ENCODE results near the gene SLC22A31.

Gene SLC22A31

DNA sequence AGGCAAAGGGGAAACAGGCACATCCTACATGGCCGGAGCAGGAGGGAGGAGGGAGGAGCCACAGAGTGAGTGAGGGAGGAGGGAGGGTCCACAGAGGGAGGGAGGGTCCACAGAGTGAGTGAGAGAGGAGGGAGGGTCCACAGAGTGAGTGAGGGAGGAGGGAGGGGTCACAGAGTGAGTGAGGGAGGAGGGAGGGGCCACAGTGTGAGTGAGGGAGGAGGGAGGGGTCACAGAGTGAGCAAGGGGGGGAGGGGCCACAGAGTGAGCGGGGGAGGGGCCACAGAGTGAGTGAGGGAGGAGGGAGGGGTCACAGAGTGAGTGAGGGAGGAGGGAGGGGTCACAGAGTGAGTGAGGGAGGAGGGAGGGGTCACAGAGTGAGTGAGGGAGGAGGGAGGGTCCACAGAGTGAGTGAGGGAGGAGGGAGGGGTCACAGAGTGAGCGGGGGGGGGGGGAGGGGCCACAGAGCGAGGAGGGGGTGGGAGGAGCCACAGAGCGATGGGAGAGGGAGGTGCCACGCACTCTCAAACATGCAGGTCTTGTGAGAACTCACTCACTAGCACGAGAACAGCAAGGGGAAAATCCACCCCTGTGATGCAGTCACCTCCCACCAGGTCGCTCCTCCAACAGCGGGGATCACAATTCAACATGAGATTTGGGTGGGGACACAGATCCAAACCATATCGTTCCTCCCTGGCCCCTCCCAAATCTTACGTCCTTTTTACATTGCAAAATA lies 53.1 kb downstream of the SLC22A31 start:
- DNase-seq: no peak

DNA sequence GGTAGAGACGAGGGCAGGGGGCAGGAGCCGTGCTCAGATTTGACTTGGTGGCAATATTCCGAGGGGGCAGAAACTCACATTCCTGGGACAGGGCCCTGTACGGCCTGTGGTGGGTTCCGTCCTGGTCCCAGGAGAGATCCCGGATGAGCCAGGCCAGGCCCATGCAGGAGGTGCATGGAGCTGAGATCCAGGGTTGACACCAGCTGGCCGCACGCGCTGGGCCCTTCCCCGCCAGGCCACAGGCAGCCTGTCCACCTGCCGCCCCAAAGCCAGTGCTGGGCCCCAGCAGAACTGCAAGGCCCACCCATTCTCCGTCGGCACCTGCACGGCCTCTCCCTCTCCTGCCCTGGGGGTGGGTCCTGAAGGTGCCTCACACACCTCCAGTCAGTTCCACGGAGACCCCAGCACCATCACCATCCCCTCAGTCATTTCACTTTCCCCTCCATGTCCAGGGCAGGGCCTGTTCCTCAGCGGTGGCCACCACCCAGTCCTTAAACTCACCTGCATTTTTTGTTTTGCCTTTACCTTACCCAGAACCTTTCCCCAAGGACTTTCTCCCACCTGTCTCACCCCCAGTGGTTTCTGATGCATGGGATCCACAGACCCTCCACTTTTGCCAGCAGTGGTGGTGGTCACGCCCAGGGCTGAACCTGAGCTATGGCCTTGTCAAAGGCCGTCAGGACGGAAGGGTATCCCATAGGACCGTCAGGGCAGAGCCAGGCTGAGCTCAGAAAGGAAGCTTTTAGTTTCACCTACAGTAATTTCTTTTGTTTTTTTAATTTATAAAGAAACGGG lies 53.9 kb downstream of the SLC22A31 start:
- DNase-seq: no peak
